Psoas muscle (tissue), 8 donors: ENCODE data around the gene LDB3. TPM values are rescaled to one million over a fixed set of nuclear protein-coding genes. Genes with fewer than 3 reads are reported as not detected.

Source experiments
- ATAC-seq, 4 donors: fragments of 200-7000 bp; cut with Tn5 transposase; one replicate each; pipeline ENCODE4 v1.9.1; 2020; ENCODE audit warnings: moderate library complexity in 3 of 4, mild to moderate bottlenecking in 2 of 4
- DNase-seq, 2 donors: peaks; one replicate each; pipeline ENCODE4 v3.0.0-alpha.2; 2020
- H3K27ac ChIP-seq: fragments of 200-600 bp; one replicate; pipeline ENCODE4 v1.8.0; 2022
- H3K27me3 ChIP-seq, 3 donors: fragments of 200-600 bp in 1 of 3; one replicate each; pipeline versions ENCODE4 v1.6.1 to v1.8.0; 2013 to 2022; ENCODE audit warnings: low read length in 2 of 3, mild to moderate bottlenecking in 2 of 3, moderate library complexity in 1 of 3; ENCODE audit not compliant: insufficient read depth in 3 of 3
- H3K36me3 ChIP-seq, 2 donors: fragments of 200-600 bp in 1 of 2; one replicate each; pipeline versions ENCODE4 v1.6.1 to v1.8.0; 2013 to 2022; ENCODE audit warnings: low read depth in 1 of 2, mild to moderate bottlenecking in 1 of 2, moderate library complexity in 1 of 2; ENCODE audit not compliant: insufficient read depth in 1 of 2
- H3K4me1 ChIP-seq: fragments of 200-600 bp; one replicate; pipeline ENCODE4 v1.8.0; 2022
- H3K4me3 ChIP-seq: fragments of 200-600 bp; one replicate; pipeline ENCODE4 v1.8.0; 2022; ENCODE audit warnings: mild to moderate bottlenecking
- H3K9me3 ChIP-seq: fragments of 200-600 bp; one replicate; pipeline ENCODE4 v1.8.0; 2022
- CTCF ChIP-seq: fragments of 200-600 bp; IDR thresholded peaks from one replicate; pipeline ENCODE4 v1.8.0; 2022; ENCODE audit warnings: antibody characterized with exemption
- whole genome bisulfite sequencing, 3 donors: extraction: QIAGEN DNeasy Blood & Tissue Kit; methylation state at CpG; one replicate each; pipeline versions ENCODE4 v1.1.6 to v1.1.7; 2013; 5-methylcytosine and 5-hydroxymethylcytosine counted together
- intact Hi-C, 2 donors: fragments of 100-400 bp; cut with DNase I; formaldehyde crosslinking; loops; one replicate each; pipeline versions ENCODE4 v1.11.0 to v1.14.2; 2022
- polyA plus RNA-seq, 3 donors: library from polyadenylated mRNA; stranded (reverse); fragments of 200-250 nt; gene quantifications; one replicate each; pipeline ENCODE4 v1.2.3, GENCODE V29; 2013
- total RNA-seq, 4 donors: library from RNA; stranded (reverse); fragmentation: NEBNext Ultra II Directional in 2 of 4; extraction: Animal tissue kit (Norgen Biotek cat#: 25700) in 2 of 4; gene quantifications; one replicate each; pipeline versions ENCODE4 v1.2.1 to v1.2.4, GENCODE V29; 2021 to 2023
- donor health status: healthy with polysubstance abuse.
- donor health status: DM: no; HTN: no; CAD: no; lungs with moderate emphysema.
- donor health status: Bipolar disorder and iron deficiency.
- donor health status: healthy.
- donor health status: DM: yes; HTN: yes; CAD: no.
- donor health status: DM: no; HTN: no; CAD: no.
- donor health status: DM: no; HTN: no; CAD: no.
- donor health status: DM: yes; HTN: yes; CAD: no.

Gene LDB3
- total and polyA plus RNA-seq, 7 donors = 108 to 2,187 (median 615) TPM

DNA sequence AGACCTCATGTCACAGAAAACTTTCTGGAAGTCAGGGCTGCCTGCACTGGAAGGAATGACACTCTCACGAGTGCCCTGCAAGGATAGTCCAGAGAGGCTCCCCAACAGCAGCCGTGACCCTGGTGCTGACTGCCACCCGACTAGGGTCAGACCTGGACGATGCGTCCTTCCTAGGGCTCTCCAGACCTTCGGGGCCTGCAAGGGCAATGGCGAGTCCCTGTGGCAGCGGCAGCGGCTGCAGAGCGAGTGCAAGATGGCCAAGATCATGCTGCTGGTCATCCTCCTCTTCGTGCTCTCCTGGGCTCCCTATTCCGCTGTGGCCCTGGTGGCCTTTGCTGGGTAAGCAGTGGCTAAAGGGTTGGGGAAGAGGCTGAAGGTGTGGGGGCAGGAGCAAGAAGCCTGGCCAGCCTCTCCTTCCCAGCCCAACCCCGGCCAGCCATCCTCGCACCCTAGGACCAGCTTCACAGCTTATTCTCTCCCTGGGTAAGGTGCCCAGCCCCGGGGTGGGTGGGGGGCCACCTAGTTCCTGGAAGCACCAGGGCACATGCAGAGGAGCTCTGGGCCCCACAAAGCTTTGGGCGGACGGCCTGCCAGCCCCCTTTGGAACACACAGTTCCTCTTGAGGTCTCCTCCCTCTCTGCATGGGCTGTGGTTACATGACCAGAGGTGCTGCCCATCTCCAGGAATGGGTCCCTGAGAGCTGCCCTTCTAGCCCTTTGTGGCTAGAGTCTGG, 8.4 kb upstream of the LDB3 start:
- intact Hi-C loops = loop anchor here in 1 of 2 donors (2.0 kb wide), 1 partner anchor 23 kb away; no protein-coding TSS in a partner anchor
- peak; percentile 13 to 44 for DNase-seq
- no peaks in the 10 kb centered on the region for H3K9me3 ChIP-seq
- no peak overlapping the region for H3K4me3 ChIP-seq
- WGBS, 3 donors = 93 to 96% (median 95%) methylated on average over 17 of the region's 17 CpGs
- no peaks in the 10 kb centered on the region for H3K27me3 ChIP-seq
- no peaks in the 10 kb centered on the region for H3K36me3 ChIP-seq
- no peak for TF ChIP-seq CTCF
- peak overlapping the region; percentile 92 for H3K27ac ChIP-seq
- H3K4me1 ChIP-seq = peaks cover 38% of the 10 kb centered on the region
- no peak for ATAC-seq

DNA sequence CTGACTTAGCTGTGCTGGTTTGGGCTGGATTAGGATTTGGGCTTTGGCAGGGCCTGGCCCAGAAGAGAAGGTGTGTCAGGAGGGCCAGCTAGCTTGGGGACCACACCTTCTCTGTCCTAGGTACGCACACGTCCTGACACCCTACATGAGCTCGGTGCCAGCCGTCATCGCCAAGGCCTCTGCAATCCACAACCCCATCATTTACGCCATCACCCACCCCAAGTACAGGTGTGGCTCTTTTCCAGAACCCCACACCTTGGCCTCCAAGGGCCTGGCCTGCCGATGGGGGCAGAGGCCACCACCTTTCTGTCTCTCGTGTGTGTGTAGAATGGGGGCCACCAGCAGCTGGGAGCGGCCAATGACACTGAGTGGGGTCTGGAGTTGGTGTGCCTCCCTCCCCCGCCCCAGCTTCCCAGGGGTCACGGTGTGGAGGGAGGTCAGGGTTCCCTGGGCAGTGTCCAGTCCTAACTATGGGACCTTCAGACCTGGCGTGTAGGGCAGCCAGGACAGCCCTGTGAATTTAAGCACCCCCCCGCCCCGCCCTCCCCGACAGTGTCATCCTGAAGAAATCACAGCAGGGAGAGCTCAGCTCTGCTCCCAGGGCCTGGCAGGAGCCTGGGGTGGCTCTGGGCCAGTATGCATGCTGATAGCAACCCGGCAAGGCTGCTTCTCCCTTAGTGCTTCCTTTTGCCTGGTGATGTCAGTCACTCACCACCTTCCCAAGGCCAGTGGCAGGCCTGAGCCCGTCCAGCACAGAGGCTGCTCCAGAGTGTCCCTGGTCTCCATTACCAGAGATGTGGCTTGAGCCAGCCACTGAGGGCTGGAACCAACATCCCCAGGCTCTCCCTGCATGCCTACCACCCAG, 6.9 kb upstream of the LDB3 start:
- intact Hi-C loops = loop anchor here in 1 of 2 donors (1.0 to 2.0 kb wide), 2 partner anchors 21 to 25 kb away; no protein-coding TSS in a partner anchor
- H3K4me1 ChIP-seq = peaks cover 50% of the 10 kb centered on the region
- ATAC-seq = peak; percentile 77 to 86 (median 81)

GRCh38 chr10:86662186-86663045, 5.9 kb upstream of the LDB3 start:
- TF ChIP-seq CTCF = no peak
- DNase-seq = peak; percentile 12 to 47
- WGBS, 3 donors = 84 to 90% (median 86%) methylated on average over 19 of the region's 19 CpGs
- H3K27me3 ChIP-seq = no peaks in the 10 kb centered on the region
- no peaks in the 10 kb centered on the region for H3K36me3 ChIP-seq
- peak in 1 of 4 donors; percentile 0 for ATAC-seq
- intact Hi-C loops = no loop called here
- H3K9me3 ChIP-seq = no peaks in the 10 kb centered on the region
- H3K4me1 ChIP-seq = peaks cover 59% of the 10 kb centered on the region
- H3K4me3 ChIP-seq = no peak overlapping the region
- peak overlapping the region; percentile 92 for H3K27ac ChIP-seq

More for the DNA sequence above, 6.9 kb upstream of the LDB3 start:
- peak overlapping the region; percentile 92 for H3K27ac ChIP-seq
- no peak for TF ChIP-seq CTCF
- 48 to 61% (median 48%) methylated on average over 14 to 17 of the region's 17 CpGs for WGBS, 3 donors
- no peaks in the 10 kb centered on the region for H3K9me3 ChIP-seq
- no peaks in the 10 kb centered on the region for H3K36me3 ChIP-seq
- no peaks in the 10 kb centered on the region for H3K27me3 ChIP-seq
- DNase-seq = peak; percentile 84 to 96
- no peak overlapping the region for H3K4me3 ChIP-seq

DNA sequence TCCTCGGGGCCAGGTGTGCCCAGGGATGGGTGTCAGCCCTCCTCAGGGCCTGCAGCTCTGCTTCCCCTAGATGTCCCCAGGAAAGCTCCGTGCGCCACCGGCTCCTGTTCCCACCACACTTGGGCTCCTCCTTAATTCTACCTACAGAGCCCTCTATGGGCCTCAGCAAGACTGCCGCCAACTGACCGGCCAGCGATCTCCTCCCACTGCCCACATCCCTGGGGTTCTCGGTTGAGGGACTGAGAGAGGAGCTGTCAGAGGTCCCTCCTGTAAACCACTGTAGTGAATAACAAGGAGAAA, 5.3 kb upstream of the LDB3 start:
- 88 to 93% (median 91%) methylated on average over 8 of the region's 8 CpGs for WGBS, 3 donors
- H3K36me3 ChIP-seq = no peaks in the 10 kb centered on the region
- TF ChIP-seq CTCF = no peak
- H3K4me1 ChIP-seq = peaks cover 64% of the 10 kb centered on the region
- H3K27me3 ChIP-seq = no peaks in the 10 kb centered on the region
- intact Hi-C loops = no loop called here
- H3K27ac ChIP-seq = peak overlapping the region; percentile 92
- ATAC-seq (no peak), DNase-seq (peak; percentile 8 to 43)
- H3K9me3 ChIP-seq = no peaks in the 10 kb centered on the region
- no peak overlapping the region for H3K4me3 ChIP-seq
